Measurements from ENCODE around the gene PITX2. TPM values are rescaled to one million over a fixed set of nuclear protein-coding genes. Genes with fewer than 3 reads are reported as not detected.

Gene PITX2
- total and polyA plus RNA-seq, 2 of the 13 experiments (the other 11 are each of a cell fraction or from before 2014, with no cell fraction given): not detected

GRCh38 chr4:110636680-110637407, 14.0 kb upstream of the PITX2 start:
- in situ Hi-C loops (cut with HindIII; ENCODE audit: extremely low pct_ligation_motif_present, low pct_unique_long_range_greater_than_20kb): no loop called here
- FAIRE-seq: no peak
- H3K9me3 ChIP-seq (ENCODE audit: low read length): no peaks in the 10 kb centered on the region
- no peaks in the 10 kb centered on the region for H4K20me1 ChIP-seq (ENCODE audit: insufficient read depth, low read length)
- peaks cover 0 to 87% of the 10 kb centered on the region in 2 experiments for H3K27me3 ChIP-seq (ENCODE audit: control insufficient read depth in 1 of 2, insufficient read depth in 2 of 2, low read length in 2 of 2)
- no peak for DNase-seq (ENCODE audit: low spot score)
- intact Hi-C loops (cut with micrococcal nuclease; ENCODE audit: unreplicated experiment): no loop called here
- H3K4me3 ChIP-seq (replicated peaks in 1 of 3; ENCODE audit: insufficient read depth in 1 of 3, low read depth in 2 of 3, low read length in 3 of 3): no peak overlapping the region
- no peak overlapping the region for H3K9ac ChIP-seq (ENCODE audit: insufficient read depth, low read depth, low read length)
- CTCF ChIA-PET (ENCODE audit: low intra/inter-chr PET ratio, low total read pairs): no interaction called here
- POLR2A ChIA-PET: no interaction called here
- no peak overlapping the region for H3K27ac ChIP-seq (ENCODE audit: extremely low read length, insufficient read depth, low read length)
- 49% methylated on average over 38 of the region's 56 CpGs for WGBS (ENCODE audit: low lambda C conversion rate)
- BruUV-seq (replicated peaks): no TSS peak
- TF ChIP-seq SNAI1 (CRISPR knock-in tag; IDR thresholded peaks at IDR 0.05; ENCODE audit: borderline replicate concordance): no peak
- no peak for TF ChIP-seq THRA (CRISPR knock-in tag; IDR thresholded peaks at IDR 0.05; ENCODE audit: borderline replicate concordance)
- TF ChIP-seq SUZ12 (IDR thresholded peaks at IDR 0.05; ENCODE audit: low read depth, low read length): no peak
- no peak for TF ChIP-seq FOXO4 (CRISPR knock-in tag; conservative IDR thresholded peaks at IDR 0.05)
- no peak for TF ChIP-seq HNRNPK (IDR thresholded peaks at IDR 0.05; ENCODE audit: low read depth, low read length, poor library complexity, severe bottlenecking)
- TF ChIP-seq ZBTB21 (CRISPR knock-in tag; IDR thresholded peaks at IDR 0.05): no peak
- peak; percentile 79 for TF ChIP-seq CREB1 (IDR thresholded peaks at IDR 0.05)
- no peak for TF ChIP-seq CREB1 (CRISPR knock-in tag; IDR thresholded peaks at IDR 0.05)
- H3K79me2 ChIP-seq (ENCODE audit: insufficient read depth, low read length): no peaks in the 10 kb centered on the region
- no peaks in the 10 kb centered on the region for H3K36me3 ChIP-seq (replicated peaks in 1 of 2; ENCODE audit: control insufficient read depth in 1 of 2, insufficient read depth in 2 of 2, low read length in 2 of 2)
- no peak for ATAC-seq
- H3K4me2 ChIP-seq (ENCODE audit: low read depth, low read length): no peak overlapping the region
- peaks cover 13% of the 10 kb centered on the region for H3K4me1 ChIP-seq (ENCODE audit: insufficient read depth, low read length)
- no peak overlapping the region for H2AFZ ChIP-seq (ENCODE audit: low read length)
